K562 (cell line): Measurements from ENCODE around the gene CPT1C. TPM values are rescaled to one million over a fixed set of nuclear protein-coding genes. Genes with fewer than 3 reads are reported as not detected.

Source experiments
- ATAC-seq: fragments of 200-7000 bp; cut with Tn5 transposase; 3 replicates; pipeline ENCODE4 v1.9.1; 2020; ENCODE audit warnings: moderate library complexity
- BruUV-seq: library from RNA; stranded (reverse); fragments of 400-500 nt; replicated peaks from 2 replicates; lab custom pipeline; 2021; lab: Mats Ljungman, UMichigan
- CTCF ChIA-PET: fragments of 300-600 bp; formaldehyde crosslinking; extraction: SDS; loops from one replicate; lab custom pipeline; 2021; ENCODE audit warnings: low intra/inter-chr PET ratio; lab: Yijun Ruan, JAX
- POLR2A ChIA-PET: fragments of 300-600, 350-650 bp; sonication (Branson Sonifier 250); formaldehyde crosslinking; extraction: SDS; loops from one replicate; lab custom pipeline; 2021; ENCODE audit warnings: antibody characterized with exemption, inconsistent platforms; lab: Yijun Ruan, JAX
- DNase-seq, 4 experiments: peaks; one replicate each; pipeline versions ENCODE4 v3.0.0 to v3.0.0-alpha.2; 2011 to 2018; ENCODE audit warnings: low spot score in 3 of 4, mixed read lengths in 3 of 4; ENCODE audit errors: extremely low read depth in 1 of 4
- FAIRE-seq: peaks from 2 replicates; lab custom pipeline; 2011; peaks lifted over from hg19 to GRCh38; lab: Jason Lieb, UNC
- H2AFZ ChIP-seq: 2 replicates; pipeline ENCODE4 v1.6.0; 2011; ENCODE audit warnings: low read depth, low read length, control low read depth, inconsistent platforms
- H3K27ac ChIP-seq: fragments of 200-600 bp; 3 replicates; pipeline ENCODE4 v1.8.0; 2011; ENCODE audit warnings: low read depth, mild to moderate bottlenecking, control low read depth, inconsistent platforms, low read length, moderate library complexity, mixed read lengths; ENCODE audit errors: extremely low read depth
- H3K27me3 ChIP-seq, 2 experiments: fragments of 300-600 bp in 1 of 2; 2 replicates in 1 of 2; 3 replicates in 1 of 2; pipeline versions ENCODE4 v1.6.0 to v1.8.0; 2011; ENCODE audit warnings: inconsistent platforms in 2 of 2, low read length in 2 of 2, mild to moderate bottlenecking in 1 of 2, mixed read lengths in 1 of 2, moderate library complexity in 1 of 2; ENCODE audit not compliant: control insufficient read depth in 2 of 2, insufficient read depth in 2 of 2
- H3K36me3 ChIP-seq: fragments of 300-600 bp; 3 replicates; pipeline ENCODE4 v1.8.0; 2011; ENCODE audit warnings: mild to moderate bottlenecking, low read length, inconsistent platforms; ENCODE audit not compliant: control insufficient read depth, insufficient read depth
- H3K4me1 ChIP-seq, 2 experiments: fragments of 200-600 bp in 1 of 2; replicated peaks in 1 of 2; 2 replicates in 1 of 2; 3 replicates in 1 of 2; pipeline versions ENCODE4 v1.5.1 to v1.8.0; 2011; ENCODE audit warnings: inconsistent platforms in 2 of 2, low read length in 2 of 2, mild to moderate bottlenecking in 1 of 2, mixed read lengths in 1 of 2, moderate library complexity in 1 of 2; ENCODE audit not compliant: control insufficient read depth in 2 of 2, insufficient read depth in 2 of 2
- H3K4me2 ChIP-seq: 2 replicates; pipeline ENCODE4 v1.6.1; 2011; ENCODE audit warnings: low read length, control low read depth, inconsistent platforms, mixed read lengths; ENCODE audit not compliant: insufficient read depth
- H3K4me3 ChIP-seq: fragments of 200-600 bp; sonication (generic), shearing (Covaris generic); 2 replicates; pipeline ENCODE4 v1.5.1; 2016; ENCODE audit warnings: control low read depth, inconsistent platforms
- H3K79me2 ChIP-seq: fragments of 200-600 bp; 3 replicates; pipeline ENCODE4 v1.8.0; 2011; ENCODE audit warnings: low read length, inconsistent platforms; ENCODE audit not compliant: control insufficient read depth, insufficient read depth
- H3K9ac ChIP-seq, 2 experiments: 2 replicates each; pipeline versions ENCODE4 v1.6.0 to v1.6.1; 2011; ENCODE audit warnings: low read depth in 2 of 2, low read length in 2 of 2, control low read depth in 1 of 2, inconsistent platforms in 1 of 2, mild to moderate bottlenecking in 1 of 2, mixed read lengths in 1 of 2; ENCODE audit not compliant: insufficient read depth in 1 of 2
- H3K9me1 ChIP-seq: one replicate; pipeline ENCODE4 v1.6.0; 2011; ENCODE audit warnings: inconsistent platforms, mild to moderate bottlenecking, low read length, moderate library complexity; ENCODE audit not compliant: control insufficient read depth, insufficient read depth
- H3K9me3 ChIP-seq: replicated peaks from 2 replicates; pipeline ENCODE4 v1.5.1; 2011; ENCODE audit warnings: low read depth, low read length, inconsistent platforms; ENCODE audit not compliant: control insufficient read depth, insufficient read depth
- H4K20me1 ChIP-seq: replicated peaks from 2 replicates; pipeline ENCODE4 v1.6.1; 2011; ENCODE audit warnings: low read length, inconsistent platforms, mixed read lengths; ENCODE audit not compliant: control insufficient read depth, insufficient read depth
- CC2D1A ChIP-seq: fragments of 450-650 bp; IDR thresholded peaks from 2 replicates; pipeline ENCODE4 v1.6.1; 2017; ENCODE audit warnings: mild to moderate bottlenecking
- CHD2 ChIP-seq: IDR thresholded peaks from 2 replicates; pipeline ENCODE4 v1.6.1; 2011; ENCODE audit warnings: low read depth, low read length
- EGR1 ChIP-seq: fragments of 450-650 bp; conservative IDR thresholded peaks from 2 replicates; pipeline ENCODE4 v1.6.1; 2017; ENCODE audit warnings: mild to moderate bottlenecking
- HMGN3 ChIP-seq: IDR thresholded peaks from 2 replicates; pipeline ENCODE4 v1.6.1; 2011; ENCODE audit warnings: borderline replicate concordance, low read depth, mild to moderate bottlenecking, mixed read lengths, low read length; ENCODE audit not compliant: insufficient read length; ENCODE audit errors: extremely low read depth
- MAZ ChIP-seq, 2 experiments: fragments of 450-650 bp in 1 of 2; sonication (generic) in 1 of 2; formaldehyde crosslinking; IDR thresholded peaks in 1 of 2; conservative IDR thresholded peaks in 1 of 2; 2 replicates each; pipeline versions ENCODE4 v1.4.0 to v1.5.0; 2020; ENCODE audit warnings: mild to moderate bottlenecking in 1 of 2, missing genetic modification reagents in 1 of 2
- PTTG1 ChIP-seq: fragments of 450-650 bp; IDR thresholded peaks from 2 replicates; pipeline ENCODE4 v1.6.1; 2016; ENCODE audit warnings: low read depth, mild to moderate bottlenecking, missing genetic modification characterization, missing compliant biosample characterization
- RBM14 ChIP-seq: fragments of 200-400 bp; formaldehyde crosslinking; IDR thresholded peaks from 2 replicates; pipeline ENCODE4 v1.6.1; 2018; ENCODE audit warnings: low read depth, mild to moderate bottlenecking, low read length, moderate library complexity, borderline replicate concordance; ENCODE audit not compliant: insufficient read depth
- SMARCE1 ChIP-seq: fragments of 450-650 bp; IDR thresholded peaks from 2 replicates; pipeline ENCODE4 v1.7.1; 2016; ENCODE audit warnings: mild to moderate bottlenecking
- ZFX ChIP-seq: sonication (generic); formaldehyde crosslinking; IDR thresholded peaks from 2 replicates; pipeline ENCODE4 v1.8.0; 2022; ENCODE audit warnings: mild to moderate bottlenecking, missing genetic modification reagents, moderate library complexity
- WGBS: fragments of 100-300 bp; shearing (Covaris generic); methylation state at CpG from one replicate; pipeline ENCODE4 v1.1.6; 2016; ENCODE audit warnings: low coverage, mixed read lengths; ENCODE audit not compliant: insufficient coverage; ENCODE audit errors: missing lambda C conversion rate; 5-methylcytosine and 5-hydroxymethylcytosine counted together
- in situ Hi-C: fragments of 300-500 bp; cut with MboI; formaldehyde crosslinking; loops from 4 replicates; pipeline ENCODE4 v1.15.0; 2018; ENCODE audit warnings: inconsistent platforms, mixed read lengths
- intact Hi-C: fragments of 100-400 bp; cut with micrococcal nuclease; formaldehyde crosslinking; loops from 2 replicates; pipeline ENCODE4 v1.14.2; 2022
- polyA plus RNA-seq, 8 experiments: library from polyadenylated mRNA; depleted of rRNA in 4 of 8; stranded (reverse) in 5 of 8; unstranded in 3 of 8; fragments of >200 nt; fragmentation: Nextera tagmentation in 2 of 8; fragmentation: Illumina TruSeq in 1 of 8; extraction: Ambion mirVana in 2 of 8; extraction: Trizol in 1 of 8; gene quantifications; 2 replicates each; pipeline versions ENCODE4 v1.2.1 to v1.2.3, GENCODE V29; 2011 to 2014; ENCODE audit warnings: inconsistent platforms in 1 of 8, missing spikeins in 1 of 8
- total RNA-seq, 7 experiments: library from RNA; depleted of rRNA in 6 of 7; stranded (reverse); fragments of >200 nt in 6 of 7; fragmentation: Illumina TruSeq in 2 of 7; extraction: Trizol in 2 of 7; gene quantifications; 2 replicates each; pipeline versions ENCODE4 v1.2.1 to v1.2.3, GENCODE V29; 2011 to 2021; ENCODE audit warnings: low replicate concordance in 1 of 7
- TF ChIP-seq, protein P1 (sequence below): fragments of 450-650 bp; IDR thresholded peaks from 2 replicates; pipeline ENCODE4 v1.6.1; 2016; ENCODE audit warnings: antibody characterized with exemption
- TF ChIP-seq, protein P2 (sequence below), 3 experiments: IDR thresholded peaks in 2 of 3; conservative IDR thresholded peaks in 1 of 3; 2 replicates each; pipeline ENCODE4 v1.5.1; 2011 to 2012; ENCODE audit warnings: low read length in 3 of 3, mild to moderate bottlenecking in 3 of 3, control low read depth in 2 of 3, improper control_type of control experiment in 1 of 3, inconsistent platforms in 1 of 3, low read depth in 1 of 3, mixed read lengths in 1 of 3, moderate library complexity in 1 of 3; ENCODE audit not compliant: insufficient read depth in 2 of 3
- TF ChIP-seq, protein P3 (sequence below): fragments of 250-450 bp; sonication (Bioruptor Pico); IDR thresholded peaks from 2 replicates; pipeline ENCODE4 v1.4.0; 2020; ENCODE audit warnings: mild to moderate bottlenecking
- TF ChIP-seq, protein P4 (sequence below): fragments of 200-800 bp; sonication (Bioruptor generic); IDR thresholded peaks from 2 replicates; pipeline ENCODE4 v1.6.1; 2017; ENCODE audit warnings: missing genetic modification characterization, missing compliant biosample characterization

Gene CPT1C
- total and polyA plus RNA-seq, 9 of the 15 experiments (the other 6 are each of a cell fraction or from before 2014, with no cell fraction given): 1.9 to 12.3 (median 3.0) TPM

DNA sequence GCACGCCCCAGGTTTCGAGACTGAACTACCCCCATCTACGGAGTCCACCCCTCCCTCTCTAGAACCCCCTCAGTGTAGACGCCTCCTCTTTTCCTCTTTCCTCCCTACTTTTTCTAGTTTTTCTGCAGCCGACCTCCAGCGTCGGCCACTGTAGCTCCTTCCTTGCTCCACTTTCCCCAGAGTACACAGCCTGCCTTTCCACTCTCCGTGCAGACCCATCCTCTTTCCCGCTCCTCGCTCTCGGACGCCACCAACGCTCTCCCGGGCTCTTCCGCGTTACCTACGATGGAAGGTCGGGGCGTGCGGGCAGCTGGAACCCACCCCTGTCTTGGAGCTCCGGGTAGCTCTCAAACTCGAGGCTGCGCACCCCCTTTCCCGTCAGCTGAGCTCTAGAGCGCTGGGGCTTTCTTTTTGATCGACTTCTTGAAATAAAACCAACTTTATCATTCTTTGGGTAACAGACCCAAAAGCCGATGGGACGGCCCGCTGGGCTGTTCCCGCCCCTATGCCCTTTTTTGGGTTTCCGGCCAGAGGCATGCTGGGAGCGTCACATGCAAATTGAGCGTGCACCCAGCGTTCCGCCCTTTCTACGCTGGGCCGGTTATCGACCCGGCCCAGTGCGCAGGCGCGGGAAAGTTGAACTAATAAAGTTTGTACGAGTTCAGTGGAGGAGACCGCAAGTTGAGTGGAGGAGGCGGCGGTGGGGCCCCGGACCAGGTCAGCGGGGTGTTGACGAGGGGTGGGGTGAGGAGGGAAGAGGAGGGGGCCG lies 25.4 kb upstream of the CPT1C start, which contains the start of the genes BCL2L12 and IRF3:
Gene BCL2L12, plus strand, starts transcription at position 583 of the 769 bp plus-strand sequence. CDS start 760 bp downstream, outside the sequence.
Gene IRF3, minus strand, starts transcription at position 507 of the 769 bp plus-strand sequence. CDS start 1,019 bp downstream, outside the sequence.
- POLR2A ChIA-PET: interaction anchor here (0.8 to 6.1 kb wide), 5 partner anchors 10 to 119 kb away, joined by 3 to 35 read pairs (median 6); partner anchors contain the start of gene PRMT1
- peaks cover 58% of the 10 kb centered on the region for H3K79me2 ChIP-seq
- in situ Hi-C loops: no loop called here
- H3K4me3 ChIP-seq: peak within 1 kb of the TSS; percentile 81
- H3K4me1 ChIP-seq: peaks cover 7 to 33% of the 10 kb centered on the region in 2 experiments; a peak in 4 of 5 replicates
- H3K36me3 ChIP-seq: peaks cover 59% of the 10 kb centered on the region
- CTCF ChIA-PET: no interaction called here
- H3K9me3 ChIP-seq: no peaks in the 10 kb centered on the region
- peak within 1 kb of the TSS; percentile 95 to 98 for H3K9ac ChIP-seq
- BruUV-seq: TSS peak; percentile 73
- under 1% methylated on average over 45 of the region's 50 CpGs for WGBS
- H3K4me2 ChIP-seq: peak within 1 kb of the TSS; percentile 99
- intact Hi-C loops: loop anchor here (2.0 kb wide), 1 partner anchor 75 kb away; the partner anchor contains the start of gene PRR12
- FAIRE-seq (peak; percentile 97), DNase-seq (peak; percentile 85 to 99 (median 91)), ATAC-seq (peak; percentile 92)
- peaks cover 6% of the 10 kb centered on the region; the same call in 1 of the 2 replicates for H4K20me1 ChIP-seq
- no peaks in the 10 kb centered on the region for H3K27me3 ChIP-seq
- no peaks in the 10 kb centered on the region for H3K9me1 ChIP-seq
- H3K27ac ChIP-seq: peak within 1 kb of the TSS; percentile 91
- H2AFZ ChIP-seq: peak within 1 kb of the TSS; percentile 95
- TF ChIP-seq, protein P1, sequence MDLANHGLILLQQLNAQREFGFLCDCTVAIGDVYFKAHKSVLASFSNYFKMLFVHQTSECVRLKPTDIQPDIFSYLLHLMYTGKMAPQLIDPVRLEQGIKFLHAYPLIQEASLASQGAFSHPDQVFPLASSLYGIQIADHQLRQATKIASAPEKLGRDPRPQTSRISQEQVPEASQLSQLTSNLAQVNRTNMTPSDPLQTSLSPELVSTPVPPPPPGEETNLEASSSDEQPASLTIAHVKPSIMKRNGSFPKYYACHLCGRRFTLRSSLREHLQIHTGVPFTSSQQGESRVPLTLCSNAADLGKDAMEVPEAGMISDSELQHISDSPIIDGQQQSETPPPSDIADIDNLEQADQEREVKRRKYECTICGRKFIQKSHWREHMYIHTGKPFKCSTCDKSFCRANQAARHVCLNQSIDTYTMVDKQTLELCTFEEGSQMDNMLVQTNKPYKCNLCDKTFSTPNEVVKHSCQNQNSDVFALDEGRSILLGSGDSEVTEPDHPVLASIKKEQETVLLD: peak; percentile 98
- TF ChIP-seq, protein P2, sequence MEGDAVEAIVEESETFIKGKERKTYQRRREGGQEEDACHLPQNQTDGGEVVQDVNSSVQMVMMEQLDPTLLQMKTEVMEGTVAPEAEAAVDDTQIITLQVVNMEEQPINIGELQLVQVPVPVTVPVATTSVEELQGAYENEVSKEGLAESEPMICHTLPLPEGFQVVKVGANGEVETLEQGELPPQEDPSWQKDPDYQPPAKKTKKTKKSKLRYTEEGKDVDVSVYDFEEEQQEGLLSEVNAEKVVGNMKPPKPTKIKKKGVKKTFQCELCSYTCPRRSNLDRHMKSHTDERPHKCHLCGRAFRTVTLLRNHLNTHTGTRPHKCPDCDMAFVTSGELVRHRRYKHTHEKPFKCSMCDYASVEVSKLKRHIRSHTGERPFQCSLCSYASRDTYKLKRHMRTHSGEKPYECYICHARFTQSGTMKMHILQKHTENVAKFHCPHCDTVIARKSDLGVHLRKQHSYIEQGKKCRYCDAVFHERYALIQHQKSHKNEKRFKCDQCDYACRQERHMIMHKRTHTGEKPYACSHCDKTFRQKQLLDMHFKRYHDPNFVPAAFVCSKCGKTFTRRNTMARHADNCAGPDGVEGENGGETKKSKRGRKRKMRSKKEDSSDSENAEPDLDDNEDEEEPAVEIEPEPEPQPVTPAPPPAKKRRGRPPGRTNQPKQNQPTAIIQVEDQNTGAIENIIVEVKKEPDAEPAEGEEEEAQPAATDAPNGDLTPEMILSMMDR (IDR thresholded peaks at IDR 0.05 in 2 of 3, conservative IDR thresholded peaks at IDR 0.05 in 1 of 3; ENCODE audit: insufficient read depth in 2 of 3, low read depth in 1 of 3, low read length in 3 of 3): 0 out of 6 replicates have a peak, but pooled peaks of 1 of the 3 experiments have one; percentile 15
- TF ChIP-seq ZFX (CRISPR knock-in tag) (peak; percentile 29; the same call in 1 of the 2 replicates), EGR1 (peak; percentile 53), MAZ (CRISPR knock-in tag; conservative IDR thresholded peaks at IDR 0.05 in 1 of 2, IDR thresholded peaks at IDR 0.05 in 1 of 2) (0 out of 4 replicates have a peak, but pooled peaks of 1 of the 2 experiments have one; percentile 29), RBM14 (no peak), HMGN3 (peak; percentile 29), PTTG1 (no peak), CC2D1A (0 out of 2 replicates have a peak, but pooled peaks have one; percentile 28), CHD2 (no peak), SMARCE1 (peak; percentile 35; the same call in 1 of the 2 replicates)
- TF ChIP-seq, protein P3, sequence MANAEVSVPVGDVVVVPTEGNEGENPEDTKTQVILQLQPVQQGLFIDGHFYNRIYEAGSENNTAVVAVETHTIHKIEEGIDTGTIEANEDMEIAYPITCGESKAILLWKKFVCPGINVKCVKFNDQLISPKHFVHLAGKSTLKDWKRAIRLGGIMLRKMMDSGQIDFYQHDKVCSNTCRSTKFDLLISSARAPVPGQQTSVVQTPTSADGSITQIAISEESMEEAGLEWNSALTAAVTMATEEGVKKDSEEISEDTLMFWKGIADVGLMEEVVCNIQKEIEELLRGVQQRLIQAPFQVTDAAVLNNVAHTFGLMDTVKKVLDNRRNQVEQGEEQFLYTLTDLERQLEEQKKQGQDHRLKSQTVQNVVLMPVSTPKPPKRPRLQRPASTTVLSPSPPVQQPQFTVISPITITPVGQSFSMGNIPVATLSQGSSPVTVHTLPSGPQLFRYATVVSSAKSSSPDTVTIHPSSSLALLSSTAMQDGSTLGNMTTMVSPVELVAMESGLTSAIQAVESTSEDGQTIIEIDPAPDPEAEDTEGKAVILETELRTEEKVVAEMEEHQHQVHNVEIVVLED: peak; percentile 97
- TF ChIP-seq, protein P4, sequence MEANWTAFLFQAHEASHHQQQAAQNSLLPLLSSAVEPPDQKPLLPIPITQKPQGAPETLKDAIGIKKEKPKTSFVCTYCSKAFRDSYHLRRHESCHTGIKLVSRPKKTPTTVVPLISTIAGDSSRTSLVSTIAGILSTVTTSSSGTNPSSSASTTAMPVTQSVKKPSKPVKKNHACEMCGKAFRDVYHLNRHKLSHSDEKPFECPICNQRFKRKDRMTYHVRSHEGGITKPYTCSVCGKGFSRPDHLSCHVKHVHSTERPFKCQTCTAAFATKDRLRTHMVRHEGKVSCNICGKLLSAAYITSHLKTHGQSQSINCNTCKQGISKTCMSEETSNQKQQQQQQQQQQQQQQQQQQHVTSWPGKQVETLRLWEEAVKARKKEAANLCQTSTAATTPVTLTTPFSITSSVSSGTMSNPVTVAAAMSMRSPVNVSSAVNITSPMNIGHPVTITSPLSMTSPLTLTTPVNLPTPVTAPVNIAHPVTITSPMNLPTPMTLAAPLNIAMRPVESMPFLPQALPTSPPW (CRISPR knock-in tag): peak; percentile 73
